ENCODE measurements around the gene TCOF1. TPM values are rescaled to one million over a fixed set of nuclear protein-coding genes. Genes with fewer than 3 reads are reported as not detected.

Gene TCOF1
- total and polyA plus RNA-seq, 8 donors = 21.8 to 42.6 (median 31.1) TPM

- H3K27ac ChIP-seq = no peak overlapping the region
- no peak for TF ChIP-seq CTCF (IDR thresholded peaks at IDR 0.05)
- intact Hi-C loops (cut with DNase I) = no loop called here
- H3K4me3 ChIP-seq = no peak overlapping the region
- DNase-seq (no peak), ATAC-seq (no peak)
- H3K4me1 ChIP-seq = peaks cover 0 to 9% of the 10 kb centered on the region in 2 donors
- no peaks in the 10 kb centered on the region for H3K9me3 ChIP-seq
- no peaks in the 10 kb centered on the region for H3K27me3 ChIP-seq
- H3K36me3 ChIP-seq = peaks cover 0 to 79% of the 10 kb centered on the region in 2 donors
Measured at GRCh38 chr5:150364004-150364403, 6.5 kb downstream of the TCOF1 start.

GRCh38 chr5:150368526-150368925 lies 11.0 kb downstream of the TCOF1 start:
- Histone ChIP-seq H3K4me3 (no peak overlapping the region), H3K27ac (no peak overlapping the region), H3K36me3 (peaks cover 0 to 96% of the 10 kb centered on the region in 2 donors), H3K27me3 (no peaks in the 10 kb centered on the region), H3K4me1 (no peaks in the 10 kb centered on the region), H3K9me3 (no peaks in the 10 kb centered on the region)
- TF ChIP-seq CTCF (IDR thresholded peaks at IDR 0.05) = no peak
- DNase-seq (no peak), ATAC-seq (no peak)
- intact Hi-C loops (cut with DNase I) = no loop called here

GRCh38 chr5:150372639-150373038 lies 15.1 kb downstream of the TCOF1 start:
- DNase-seq (no peak), ATAC-seq (peak; percentile 40)
- H3K36me3 ChIP-seq = peaks cover 0 to 100% of the 10 kb centered on the region in 2 donors
- H3K4me1 ChIP-seq = no peaks in the 10 kb centered on the region
- intact Hi-C loops (cut with DNase I) = no loop called here
- H3K27me3 ChIP-seq = no peaks in the 10 kb centered on the region
- H3K27ac ChIP-seq = no peak overlapping the region
- H3K9me3 ChIP-seq = no peaks in the 10 kb centered on the region
- no peak for TF ChIP-seq CTCF (IDR thresholded peaks at IDR 0.05)
- no peak overlapping the region for H3K4me3 ChIP-seq

GRCh38 chr5:150374651-150375050 lies 17.2 kb downstream of the TCOF1 start:
- TF ChIP-seq CTCF (IDR thresholded peaks at IDR 0.05) = no peak
- H3K4me3 ChIP-seq = no peak overlapping the region
- intact Hi-C loops (cut with DNase I) = no loop called here
- no peak overlapping the region for H3K27ac ChIP-seq
- H3K36me3 ChIP-seq = peaks cover 0 to 100% of the 10 kb centered on the region in 2 donors
- no peaks in the 10 kb centered on the region for H3K9me3 ChIP-seq
- no peaks in the 10 kb centered on the region for H3K4me1 ChIP-seq
- no peaks in the 10 kb centered on the region for H3K27me3 ChIP-seq
- ATAC-seq (no peak), DNase-seq (no peak)

- Histone ChIP-seq H3K36me3 (peaks cover 0 to 100% of the 10 kb centered on the region in 2 donors), H3K4me3 (no peak overlapping the region), H3K27ac (no peak overlapping the region), H3K4me1 (no peaks in the 10 kb centered on the region), H3K27me3 (no peaks in the 10 kb centered on the region), H3K9me3 (no peaks in the 10 kb centered on the region)
- no peak for TF ChIP-seq CTCF (IDR thresholded peaks at IDR 0.05)
- intact Hi-C loops (cut with DNase I) = no loop called here
- no peak for ATAC-seq
- no peak for DNase-seq
Measured at GRCh38 chr5:150376799-150377771, 19.6 kb downstream of the TCOF1 start.
